ENCODE data around the gene LRRC4C. TPM values are rescaled to one million over a fixed set of nuclear protein-coding genes. Genes with fewer than 3 reads are reported as not detected.
"Not testable (repeated sequence)": the region's sequence is repeated elsewhere in the genome, so short reads cannot be mapped to it uniquely, and the experiment has no call there.

Gene LRRC4C
- total RNA-seq, 2 donors from 2014 or later, result 0.84 to 0.95 TPM

GRCh38 chr11:40938002-40938401 is 521.5 kb downstream of the LRRC4C start:
- Histone ChIP-seq H3K36me3 (ENCODE audit: control insufficient read depth, insufficient read depth, low read length) (no peaks in the 10 kb centered on the region), H3K4me1 (ENCODE audit: control insufficient read depth, insufficient read depth, low read length) (no peaks in the 10 kb centered on the region), H3K9ac (ENCODE audit: extremely low read depth, low read length, poor library complexity, severe bottlenecking) (no peak overlapping the region), H3K4me3 (ENCODE audit: low read length) (no peak overlapping the region), H3K27ac (ENCODE audit: low read depth, low read length) (no peak overlapping the region), H3K9me3 (ENCODE audit: control insufficient read depth, low read length) (no peaks in the 10 kb centered on the region), H3K27me3 (ENCODE audit: control insufficient read depth, insufficient read depth, low read length, poor library complexity, severe bottlenecking) (no peaks in the 10 kb centered on the region)
- TF ChIP-seq CTCF (conservative IDR thresholded peaks at IDR 0.05), result no peak
- Mint-ChIP-seq H3K4me3 (no peak overlapping the region), H3K4me1 (no peaks in the 10 kb centered on the region), H3K9me3 (no peaks in the 10 kb centered on the region), H3K27me3 (ENCODE audit: insufficient read depth) (no peaks in the 10 kb centered on the region), H3K36me3 (ENCODE audit: low read depth) (no peaks in the 10 kb centered on the region), H3K27ac (no peak overlapping the region)
- WGBS, 2 experiments (ENCODE audit: insufficient coverage in 1 of 2, insufficient read length in 1 of 2), result 95 to 100% methylated on average over 1 to 4 of the region's 4 CpGs
- no peak for DNase-seq

GRCh38 chr11:40924915-40925314 is 534.5 kb downstream of the LRRC4C start:
- no peaks in the 10 kb centered on the region for H3K36me3 ChIP-seq (ENCODE audit: control insufficient read depth, insufficient read depth, low read length)
- H3K27ac ChIP-seq (ENCODE audit: low read depth, low read length), result no peak overlapping the region
- Mint-ChIP-seq H3K27me3 (ENCODE audit: insufficient read depth) (no peaks in the 10 kb centered on the region), H3K9me3 (no peaks in the 10 kb centered on the region), H3K36me3 (ENCODE audit: low read depth) (no peaks in the 10 kb centered on the region), H3K4me1 (no peaks in the 10 kb centered on the region), H3K27ac (no peak overlapping the region), H3K4me3 (no peak overlapping the region)
- no peaks in the 10 kb centered on the region for H3K9me3 ChIP-seq (ENCODE audit: control insufficient read depth, low read length)
- no peaks in the 10 kb centered on the region for H3K4me1 ChIP-seq (ENCODE audit: control insufficient read depth, insufficient read depth, low read length)
- DNase-seq, result no peak
- TF ChIP-seq CTCF (conservative IDR thresholded peaks at IDR 0.05), result peak; percentile 32
- 86 to 100% methylated on average over 1 to 2 of the region's 2 CpGs for WGBS, 2 experiments (ENCODE audit: insufficient coverage in 1 of 2, insufficient read length in 1 of 2)
- no peak overlapping the region for H3K9ac ChIP-seq (ENCODE audit: extremely low read depth, low read length, poor library complexity, severe bottlenecking)
- no peak overlapping the region for H3K4me3 ChIP-seq (ENCODE audit: low read length)
- H3K27me3 ChIP-seq (ENCODE audit: control insufficient read depth, insufficient read depth, low read length, poor library complexity, severe bottlenecking), result no peaks in the 10 kb centered on the region

GRCh38 chr11:40921246-40921645 is 538.2 kb downstream of the LRRC4C start:
- no peaks in the 10 kb centered on the region for H3K36me3 Mint-ChIP-seq (ENCODE audit: low read depth)
- Histone ChIP-seq H3K27ac (ENCODE audit: low read depth, low read length) (no peak overlapping the region), H3K27me3 (ENCODE audit: control insufficient read depth, insufficient read depth, low read length, poor library complexity, severe bottlenecking) (no peaks in the 10 kb centered on the region), H3K4me1 (ENCODE audit: control insufficient read depth, insufficient read depth, low read length) (no peaks in the 10 kb centered on the region), H3K9ac (ENCODE audit: extremely low read depth, low read length, poor library complexity, severe bottlenecking) (no peak overlapping the region), H3K9me3 (ENCODE audit: control insufficient read depth, low read length) (no peaks in the 10 kb centered on the region), H3K36me3 (ENCODE audit: control insufficient read depth, insufficient read depth, low read length) (no peaks in the 10 kb centered on the region), H3K4me3 (ENCODE audit: low read length) (no peak overlapping the region)
- no peaks in the 10 kb centered on the region for H3K27me3 Mint-ChIP-seq (ENCODE audit: insufficient read depth)
- no peaks in the 10 kb centered on the region for H3K4me1 Mint-ChIP-seq
- TF ChIP-seq CTCF (conservative IDR thresholded peaks at IDR 0.05), result no peak
- no peak overlapping the region for H3K4me3 Mint-ChIP-seq
- no peak for DNase-seq
- no peak overlapping the region for H3K27ac Mint-ChIP-seq
- H3K9me3 Mint-ChIP-seq, result no peaks in the 10 kb centered on the region

GRCh38 chr11:40910774-40911173 is 548.7 kb downstream of the LRRC4C start:
- WGBS, 2 experiments (ENCODE audit: insufficient coverage in 1 of 2, insufficient read length in 1 of 2), result 82 to 100% methylated on average over 1 to 6 of the region's 6 CpGs
- H3K4me1 Mint-ChIP-seq; H3K27me3 Mint-ChIP-seq (ENCODE audit: insufficient read depth); H3K4me3 Mint-ChIP-seq; H3K9ac ChIP-seq (ENCODE audit: extremely low read depth, low read length, poor library complexity, severe bottlenecking); H3K27ac Mint-ChIP-seq; H3K4me1 ChIP-seq (ENCODE audit: control insufficient read depth, insufficient read depth, low read length); H3K4me3 ChIP-seq (ENCODE audit: low read length); H3K27ac ChIP-seq (ENCODE audit: low read depth, low read length); H3K9me3 ChIP-seq (ENCODE audit: control insufficient read depth, low read length); H3K36me3 Mint-ChIP-seq (ENCODE audit: low read depth); DNase-seq; H3K27me3 ChIP-seq (ENCODE audit: control insufficient read depth, insufficient read depth, low read length, poor library complexity, severe bottlenecking); H3K36me3 ChIP-seq (ENCODE audit: control insufficient read depth, insufficient read depth, low read length): not testable (repeated sequence)
- peaks cover 25% of the 10 kb centered on the region for H3K9me3 Mint-ChIP-seq

All from endodermal cell (in vitro differentiated cells).